ENCODE measurements around the gene RARB.

The RARB gene

GRCh38 chr3:25554376-25554775 lies 126.3 kb downstream of the RARB start:
- no peak for DNase-seq (ENCODE audit: low read depth)

GRCh38 chr3:25555695-25556437 lies 127.8 kb downstream of the RARB start:
- no peak for DNase-seq (ENCODE audit: low read depth)

- no peak for DNase-seq (ENCODE audit: low read depth)
These were observed 128.4 kb downstream of the RARB start for GRCh38 chr3:25556447-25556846.

GRCh38 chr3:25557694-25558093 lies 129.6 kb downstream of the RARB start:
- no peak for DNase-seq (ENCODE audit: low read depth)

- DNase-seq (ENCODE audit: low read depth): no peak
These were observed 130.1 kb downstream of the RARB start for GRCh38 chr3:25558121-25558520.

- DNase-seq (ENCODE audit: low read depth): no peak
These were observed 130.7 kb downstream of the RARB start for GRCh38 chr3:25558796-25559195.

- no peak for DNase-seq (ENCODE audit: low read depth)
These were observed 135.5 kb downstream of the RARB start for GRCh38 chr3:25563601-25564000.

- no peak for DNase-seq (ENCODE audit: low read depth)
These were observed 136.0 kb downstream of the RARB start for GRCh38 chr3:25564075-25564474.

- no peak for DNase-seq (ENCODE audit: low read depth)
These were observed 137.7 kb downstream of the RARB start for GRCh38 chr3:25565807-25566206.

GRCh38 chr3:25566358-25566920 lies 138.4 kb downstream of the RARB start:
- no peak for DNase-seq (ENCODE audit: low read depth)

GRCh38 chr3:25567388-25567787 lies 139.3 kb downstream of the RARB start:
- DNase-seq (ENCODE audit: low read depth): no peak

GRCh38 chr3:25567806-25568524 lies 139.9 kb downstream of the RARB start:
- no peak for DNase-seq (ENCODE audit: low read depth)

- DNase-seq (ENCODE audit: low read depth): no peak
These were observed 140.5 kb downstream of the RARB start for GRCh38 chr3:25568525-25569078.

GRCh38 chr3:25571285-25571684 lies 143.2 kb downstream of the RARB start:
- no peak for DNase-seq (ENCODE audit: low read depth)

GRCh38 chr3:25572336-25572735 lies 144.3 kb downstream of the RARB start:
- no peak for DNase-seq (ENCODE audit: low read depth)

GRCh38 chr3:25572919-25573385 lies 144.9 kb downstream of the RARB start:
- no peak for DNase-seq (ENCODE audit: low read depth)

- no peak for DNase-seq (ENCODE audit: low read depth)
These were observed 145.5 kb downstream of the RARB start for GRCh38 chr3:25573386-25574171.

GRCh38 chr3:25574172-25574765 lies 146.2 kb downstream of the RARB start:
- no peak for DNase-seq (ENCODE audit: low read depth)

GRCh38 chr3:25575001-25575400 lies 146.9 kb downstream of the RARB start:
- no peak for DNase-seq (ENCODE audit: low read depth)

- DNase-seq (ENCODE audit: low read depth): no peak
These were observed 148.1 kb downstream of the RARB start for GRCh38 chr3:25576146-25576545.

- no peak for DNase-seq (ENCODE audit: low read depth)
These were observed 148.9 kb downstream of the RARB start for GRCh38 chr3:25576831-25577454.
